ENCODE results near the gene HSCB. TPM values are rescaled to one million over a fixed set of nuclear protein-coding genes. Genes with fewer than 3 reads are reported as not detected.
"Not testable (repeated sequence)": the region's sequence is repeated elsewhere in the genome, so short reads cannot be mapped to it uniquely, and the experiment has no call there.

The HSCB gene
- total RNA-seq, 1 donor from 2014 or later, result 14.1 TPM

- no peak for DNase-seq
- peaks cover 4% of the 10 kb centered on the region for H3K4me1 Mint-ChIP-seq
- peaks cover 4% of the 10 kb centered on the region for H3K27me3 Mint-ChIP-seq
- H3K4me3 Mint-ChIP-seq, result no peak overlapping the region
- H3K9me3 Mint-ChIP-seq, result peaks cover 3% of the 10 kb centered on the region
- H3K27ac Mint-ChIP-seq, result no peak overlapping the region
- peaks cover 2% of the 10 kb centered on the region for H3K36me3 Mint-ChIP-seq (ENCODE audit: low read depth)
- intact Hi-C loops (cut with micrococcal nuclease), result no loop called here
These were observed 19.6 kb downstream of the HSCB start for GRCh38 chr22:28761449-28761755.

- not testable (repeated sequence) for H3K27ac Mint-ChIP-seq
These were observed 20.2 kb downstream of the HSCB start for GRCh38 chr22:28762000-28762399.

GRCh38 chr22:28766628-28767027 is 24.8 kb downstream of the HSCB start:
- intact Hi-C loops (cut with micrococcal nuclease), result no loop called here
- Mint-ChIP-seq H3K4me3 (no peak overlapping the region), H3K9me3 (peaks cover 3% of the 10 kb centered on the region), H3K4me1 (no peaks in the 10 kb centered on the region), H3K27me3 (peaks cover 9% of the 10 kb centered on the region), H3K27ac (no peak overlapping the region), H3K36me3 (ENCODE audit: low read depth) (no peaks in the 10 kb centered on the region)
- no peak for DNase-seq

More at GRCh38 chr22:28762000-28762399, 20.2 kb downstream of the HSCB start:
- intact Hi-C loops (cut with micrococcal nuclease); H3K9me3 Mint-ChIP-seq; H3K36me3 Mint-ChIP-seq (ENCODE audit: low read depth); H3K4me1 Mint-ChIP-seq; DNase-seq; H3K27me3 Mint-ChIP-seq; H3K4me3 Mint-ChIP-seq: not testable (repeated sequence)

- Mint-ChIP-seq H3K27ac (no peak overlapping the region), H3K27me3 (peaks cover 9% of the 10 kb centered on the region), H3K4me3 (no peak overlapping the region), H3K36me3 (ENCODE audit: low read depth) (peaks cover 6% of the 10 kb centered on the region), H3K4me1 (peaks cover 8% of the 10 kb centered on the region), H3K9me3 (no peaks in the 10 kb centered on the region)
- DNase-seq, result peak; percentile 59
- intact Hi-C loops (cut with micrococcal nuclease), result no loop called here
These were observed 27.0 kb downstream of the HSCB start for GRCh38 chr22:28768701-28769393.

GRCh38 chr22:28769394-28770085 is 27.7 kb downstream of the HSCB start:
- Mint-ChIP-seq H3K27ac (no peak overlapping the region), H3K9me3 (no peaks in the 10 kb centered on the region), H3K4me3 (no peak overlapping the region), H3K4me1 (peaks cover 10% of the 10 kb centered on the region), H3K27me3 (peaks cover 7% of the 10 kb centered on the region), H3K36me3 (ENCODE audit: low read depth) (peaks cover 8% of the 10 kb centered on the region)
- DNase-seq, result no peak
- intact Hi-C loops (cut with micrococcal nuclease), result loop anchor here (5.0 kb wide), 2 partner anchors 43 to 167 kb away; no protein-coding TSS in a partner anchor

GRCh38 chr22:28771195-28771791 is 29.5 kb downstream of the HSCB start:
- Mint-ChIP-seq H3K36me3 (ENCODE audit: low read depth) (peaks cover 21% of the 10 kb centered on the region), H3K4me3 (no peak overlapping the region), H3K27ac (no peak overlapping the region), H3K27me3 (peaks cover 5% of the 10 kb centered on the region), H3K4me1 (peaks cover 21% of the 10 kb centered on the region), H3K9me3 (no peaks in the 10 kb centered on the region)
- no peak for DNase-seq
- intact Hi-C loops (cut with micrococcal nuclease), result loop anchor here (5.0 kb wide), 2 partner anchors 41 to 169 kb away; no protein-coding TSS in a partner anchor

- Mint-ChIP-seq H3K4me1 (peaks cover 22% of the 10 kb centered on the region), H3K27ac (peak within 1 kb of the TSS; percentile 96), H3K4me3 (peak within 1 kb of the TSS; percentile 89), H3K36me3 (ENCODE audit: low read depth) (peaks cover 26% of the 10 kb centered on the region), H3K9me3 (no peaks in the 10 kb centered on the region), H3K27me3 (peaks cover 4% of the 10 kb centered on the region)
- intact Hi-C loops (cut with micrococcal nuclease), result loop anchor here (1.0 to 5.0 kb wide), 6 partner anchors 26 to 171 kb away; partner anchors contain the start of gene HSCB
- DNase-seq, result peak; percentile 98
These were observed 31.0 kb downstream of the HSCB start, which contains the start of gene CCDC117 for GRCh38 chr22:28772633-28773460. Gene CCDC117, plus strand, starts transcription at chr22:28772695. Its CDS starts 155 bp downstream, at chr22:28772850.

- no peak for DNase-seq
- intact Hi-C loops (cut with micrococcal nuclease), result loop anchor here (1.0 to 5.0 kb wide), 4 partner anchors 26 to 171 kb away; no protein-coding TSS in a partner anchor
- peaks cover 4% of the 10 kb centered on the region for H3K27me3 Mint-ChIP-seq
- H3K36me3 Mint-ChIP-seq (ENCODE audit: low read depth), result peaks cover 31% of the 10 kb centered on the region
- H3K4me1 Mint-ChIP-seq, result peaks cover 25% of the 10 kb centered on the region
- no peaks in the 10 kb centered on the region for H3K9me3 Mint-ChIP-seq
- H3K27ac Mint-ChIP-seq, result peak overlapping the region; percentile 96
- H3K4me3 Mint-ChIP-seq, result peak overlapping the region; percentile 89
These were observed 31.6 kb downstream of the HSCB start for GRCh38 chr22:28773461-28773867.

- no peak for DNase-seq
- Mint-ChIP-seq H3K36me3 (ENCODE audit: low read depth) (peaks cover 34% of the 10 kb centered on the region), H3K27me3 (peaks cover 4% of the 10 kb centered on the region), H3K4me3 (peak overlapping the region; percentile 89), H3K27ac (peak overlapping the region; percentile 45), H3K4me1 (peaks cover 27% of the 10 kb centered on the region), H3K9me3 (no peaks in the 10 kb centered on the region)
- intact Hi-C loops (cut with micrococcal nuclease), result loop anchor here (5.0 kb wide), 2 partner anchors 38 to 172 kb away; no protein-coding TSS in a partner anchor
These were observed 32.5 kb downstream of the HSCB start for GRCh38 chr22:28774378-28774777.

GRCh38 chr22:28779833-28780232 is 38.0 kb downstream of the HSCB start:
- H3K27ac Mint-ChIP-seq, result no peak overlapping the region
- H3K4me1 Mint-ChIP-seq, result peaks cover 27% of the 10 kb centered on the region
- H3K4me3 Mint-ChIP-seq, result no peak overlapping the region
- DNase-seq, result no peak
- no peaks in the 10 kb centered on the region for H3K9me3 Mint-ChIP-seq
- no peaks in the 10 kb centered on the region for H3K27me3 Mint-ChIP-seq
- H3K36me3 Mint-ChIP-seq (ENCODE audit: low read depth), result peaks cover 56% of the 10 kb centered on the region
- intact Hi-C loops (cut with micrococcal nuclease), result no loop called here

GRCh38 chr22:28780296-28780695 is 38.5 kb downstream of the HSCB start:
- no peak overlapping the region for H3K4me3 Mint-ChIP-seq
- H3K27ac Mint-ChIP-seq, result no peak overlapping the region
- intact Hi-C loops (cut with micrococcal nuclease), result no loop called here
- DNase-seq, result no peak
- H3K9me3 Mint-ChIP-seq, result no peaks in the 10 kb centered on the region
- H3K27me3 Mint-ChIP-seq, result no peaks in the 10 kb centered on the region
- peaks cover 27% of the 10 kb centered on the region for H3K4me1 Mint-ChIP-seq
- peaks cover 58% of the 10 kb centered on the region for H3K36me3 Mint-ChIP-seq (ENCODE audit: low read depth)

- peaks cover 54% of the 10 kb centered on the region for H3K36me3 Mint-ChIP-seq (ENCODE audit: low read depth)
- peak overlapping the region; percentile 20 for H3K27ac Mint-ChIP-seq
- no peaks in the 10 kb centered on the region for H3K27me3 Mint-ChIP-seq
- no peak overlapping the region for H3K4me3 Mint-ChIP-seq
- intact Hi-C loops (cut with micrococcal nuclease), result no loop called here
- H3K4me1 Mint-ChIP-seq, result peaks cover 21% of the 10 kb centered on the region
- no peaks in the 10 kb centered on the region for H3K9me3 Mint-ChIP-seq
- no peak for DNase-seq
These were observed 42.2 kb downstream of the HSCB start for GRCh38 chr22:28783786-28784671.

All from activated CD4-positive, alpha-beta T cell treated with anti-CD3 and anti-CD28 coated beads, Interleukin-2, amount 10 ng/mL, durations not matched to agents 24 days and 14 days (primary cell).